Left ventricle myocardium inferior (tissue), 1 donor: ENCODE results near the gene AGAP1. TPM values are rescaled to one million over a fixed set of nuclear protein-coding genes. Genes with fewer than 3 reads are reported as not detected.
A peak's percentile ranks its signal among the peaks of the same experiment; 100 is the strongest.

Experiments
- DNase-seq: peaks from one replicate; pipeline ENCODE4 v3.0.0-alpha.2; 2020
- H3K27ac ChIP-seq: fragments of 200-600 bp; replicated peaks from 2 replicates; pipeline ENCODE4 v1.8.0; 2021
- H3K27me3 ChIP-seq: fragments of 200-600 bp; 2 replicates; pipeline ENCODE4 v1.8.0; 2021; ENCODE audit warnings: low read depth
- H3K36me3 ChIP-seq: fragments of 200-600 bp; 2 replicates; pipeline ENCODE4 v1.8.0; 2021
- H3K4me1 ChIP-seq: fragments of 200-600 bp; 2 replicates; pipeline ENCODE4 v1.8.0; 2021
- H3K4me3 ChIP-seq: fragments of 200-600 bp; 2 replicates; pipeline ENCODE4 v1.8.0; 2021; ENCODE audit warnings: mild to moderate bottlenecking, moderate library complexity
- H3K9me3 ChIP-seq: fragments of 200-600 bp; replicated peaks from 2 replicates; pipeline ENCODE4 v1.8.0; 2021
- intact Hi-C: fragments of 100-400 bp; cut with micrococcal nuclease; formaldehyde crosslinking; loops from one replicate; pipeline ENCODE4 v1.11.0; 2022
- total RNA-seq: library from RNA; stranded (reverse); fragmentation: NEBNext Ultra II Directional; extraction: Animal tissue kit (Norgen Biotek cat#: 25700); gene quantifications from one replicate; pipeline ENCODE4 v1.2.1, GENCODE V29; 2021
- TF ChIP-seq, protein P1 (sequence below): fragments of 200-600 bp; IDR thresholded peaks from 2 replicates; pipeline ENCODE4 v1.8.0; 2021; ENCODE audit warnings: antibody characterized with exemption, mild to moderate bottlenecking, borderline replicate concordance
- donor health status: DM: no; HTN: yes; CAD: no; lungs with severe emphysema.

The AGAP1 gene
- total RNA-seq, 1 donor from 2014 or later: 18.1 TPM

DNA sequence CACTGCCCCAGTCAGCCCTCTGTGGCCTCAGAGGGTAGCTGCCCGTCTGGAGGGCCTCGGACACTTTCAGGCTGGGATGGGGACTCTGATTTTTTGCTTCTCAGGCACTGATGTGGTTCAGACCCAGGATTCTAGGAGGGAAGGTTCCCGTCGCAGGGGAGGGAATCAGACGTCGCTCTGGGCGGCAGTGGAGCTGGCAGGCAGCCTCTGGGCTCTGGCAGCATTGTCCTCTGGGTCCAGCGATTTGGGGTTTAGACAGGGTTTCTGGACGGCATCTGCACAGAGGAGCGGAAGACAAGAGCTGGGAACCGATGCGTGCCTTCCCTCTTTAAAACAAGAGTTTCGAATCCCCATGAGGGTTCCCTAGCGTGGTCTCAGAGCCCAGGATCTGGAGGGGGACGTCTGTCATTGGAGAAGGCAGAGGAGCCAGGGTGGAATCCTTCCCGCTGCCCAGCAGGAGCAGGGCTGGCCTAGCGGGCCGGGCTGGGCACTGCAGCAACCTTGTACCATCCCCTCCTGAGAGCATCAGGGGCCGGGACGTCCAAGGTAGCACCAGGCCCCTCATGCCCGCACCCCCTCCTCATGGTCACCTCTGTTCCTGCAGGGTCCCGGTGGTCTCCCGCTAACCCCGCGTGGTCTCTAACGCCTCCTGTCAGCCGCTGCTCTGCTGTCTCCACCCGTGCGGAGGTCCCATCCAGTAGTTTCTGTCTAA, 246.0 kb downstream of the AGAP1 start:
- no peak for DNase-seq
- Histone ChIP-seq H3K27ac (no peak overlapping the region), H3K9me3 (no peaks in the 10 kb centered on the region), H3K27me3 (no peaks in the 10 kb centered on the region), H3K4me1 (no peaks in the 10 kb centered on the region), H3K36me3 (peaks cover 9% of the 10 kb centered on the region), H3K4me3 (no peak overlapping the region)
- TF ChIP-seq, protein P1, sequence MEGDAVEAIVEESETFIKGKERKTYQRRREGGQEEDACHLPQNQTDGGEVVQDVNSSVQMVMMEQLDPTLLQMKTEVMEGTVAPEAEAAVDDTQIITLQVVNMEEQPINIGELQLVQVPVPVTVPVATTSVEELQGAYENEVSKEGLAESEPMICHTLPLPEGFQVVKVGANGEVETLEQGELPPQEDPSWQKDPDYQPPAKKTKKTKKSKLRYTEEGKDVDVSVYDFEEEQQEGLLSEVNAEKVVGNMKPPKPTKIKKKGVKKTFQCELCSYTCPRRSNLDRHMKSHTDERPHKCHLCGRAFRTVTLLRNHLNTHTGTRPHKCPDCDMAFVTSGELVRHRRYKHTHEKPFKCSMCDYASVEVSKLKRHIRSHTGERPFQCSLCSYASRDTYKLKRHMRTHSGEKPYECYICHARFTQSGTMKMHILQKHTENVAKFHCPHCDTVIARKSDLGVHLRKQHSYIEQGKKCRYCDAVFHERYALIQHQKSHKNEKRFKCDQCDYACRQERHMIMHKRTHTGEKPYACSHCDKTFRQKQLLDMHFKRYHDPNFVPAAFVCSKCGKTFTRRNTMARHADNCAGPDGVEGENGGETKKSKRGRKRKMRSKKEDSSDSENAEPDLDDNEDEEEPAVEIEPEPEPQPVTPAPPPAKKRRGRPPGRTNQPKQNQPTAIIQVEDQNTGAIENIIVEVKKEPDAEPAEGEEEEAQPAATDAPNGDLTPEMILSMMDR: no peak
- intact Hi-C loops: loop anchor here (5.0 kb wide), 1 partner anchor 148 kb away; no protein-coding TSS in a partner anchor

DNA sequence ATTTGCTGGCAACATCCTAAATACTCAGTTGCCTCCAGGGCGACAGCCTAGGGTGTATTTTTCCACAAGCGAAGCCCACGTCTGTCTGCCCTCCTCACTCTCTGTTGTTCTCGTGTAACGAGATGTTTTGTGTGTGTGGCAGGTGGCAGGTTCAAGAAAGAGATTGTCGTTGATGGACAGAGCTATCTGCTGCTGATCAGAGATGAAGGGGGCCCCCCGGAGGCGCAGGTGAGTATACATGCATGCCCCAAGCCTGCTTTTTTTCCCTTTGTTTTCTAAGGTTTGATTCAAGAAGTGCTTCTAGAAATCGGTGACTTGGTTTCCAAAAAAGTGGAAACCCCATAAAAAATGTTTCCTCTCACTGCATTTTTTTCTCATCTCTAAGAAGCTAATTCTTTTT, 247.0 kb downstream of the AGAP1 start:
- Histone ChIP-seq H3K36me3 (peaks cover 10% of the 10 kb centered on the region), H3K4me1 (no peaks in the 10 kb centered on the region), H3K9me3 (no peaks in the 10 kb centered on the region), H3K4me3 (no peak overlapping the region), H3K27ac (no peak overlapping the region), H3K27me3 (no peaks in the 10 kb centered on the region)
- intact Hi-C loops: loop anchor here (5.0 kb wide), 1 partner anchor 149 kb away; no protein-coding TSS in a partner anchor
- TF ChIP-seq, protein P1: peak; percentile 19
- DNase-seq: no peak

DNA sequence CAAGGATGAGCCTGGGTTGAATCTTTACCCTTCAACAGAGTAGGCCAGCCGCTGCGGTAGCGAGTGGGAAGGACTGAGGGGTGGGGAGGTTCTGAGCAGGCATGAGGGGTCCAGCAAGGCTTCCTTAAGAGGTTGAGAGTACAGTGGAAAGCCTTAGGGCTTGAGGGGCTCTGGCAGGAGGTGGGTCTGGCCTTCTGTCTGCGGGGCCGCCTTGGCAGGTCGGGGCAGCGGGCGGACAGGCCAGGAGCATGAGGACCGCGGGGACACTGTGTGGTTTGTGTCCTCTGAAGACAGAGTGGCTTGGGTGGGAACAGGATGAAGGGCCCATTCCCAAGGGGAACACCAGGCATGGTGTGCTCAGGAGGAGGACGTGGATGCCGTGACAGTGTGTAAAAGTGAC, 250.3 kb downstream of the AGAP1 start:
- TF ChIP-seq, protein P1: no peak
- Histone ChIP-seq H3K4me1 (peaks cover 17% of the 10 kb centered on the region), H3K4me3 (no peak overlapping the region), H3K9me3 (no peaks in the 10 kb centered on the region), H3K27ac (no peak overlapping the region), H3K27me3 (no peaks in the 10 kb centered on the region), H3K36me3 (peaks cover 13% of the 10 kb centered on the region)
- intact Hi-C loops: loop anchor here (5.0 kb wide), 1 partner anchor 152 kb away; no protein-coding TSS in a partner anchor
- DNase-seq: no peak

DNA sequence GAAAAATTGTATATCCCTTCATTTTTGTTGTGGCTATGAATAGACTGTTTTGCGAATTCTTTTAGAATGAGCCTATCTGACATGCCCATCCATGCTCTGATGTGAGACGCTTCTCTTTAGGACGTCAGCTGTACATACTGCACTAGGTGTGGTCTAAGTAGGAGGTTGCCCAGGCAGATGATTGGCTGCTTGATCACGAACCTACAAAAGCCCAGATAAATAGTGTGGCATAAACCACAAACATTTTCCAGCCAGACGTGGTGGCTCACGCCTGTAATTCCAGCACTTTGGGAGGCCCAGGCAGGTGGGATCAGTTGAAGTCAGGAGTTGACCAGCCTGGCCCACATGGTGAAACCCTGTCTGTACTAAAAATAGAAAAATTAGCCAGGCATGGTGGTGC, 251.8 kb downstream of the AGAP1 start:
- Histone ChIP-seq H3K4me1 (peaks cover 19% of the 10 kb centered on the region), H3K4me3 (no peak overlapping the region), H3K9me3 (no peaks in the 10 kb centered on the region), H3K36me3 (peaks cover 16% of the 10 kb centered on the region), H3K27ac (no peak overlapping the region), H3K27me3 (no peaks in the 10 kb centered on the region)
- DNase-seq: no peak
- TF ChIP-seq, protein P1: no peak
- intact Hi-C loops: loop anchor here (5.0 kb wide), 1 partner anchor 608 kb away; no protein-coding TSS in a partner anchor

DNA sequence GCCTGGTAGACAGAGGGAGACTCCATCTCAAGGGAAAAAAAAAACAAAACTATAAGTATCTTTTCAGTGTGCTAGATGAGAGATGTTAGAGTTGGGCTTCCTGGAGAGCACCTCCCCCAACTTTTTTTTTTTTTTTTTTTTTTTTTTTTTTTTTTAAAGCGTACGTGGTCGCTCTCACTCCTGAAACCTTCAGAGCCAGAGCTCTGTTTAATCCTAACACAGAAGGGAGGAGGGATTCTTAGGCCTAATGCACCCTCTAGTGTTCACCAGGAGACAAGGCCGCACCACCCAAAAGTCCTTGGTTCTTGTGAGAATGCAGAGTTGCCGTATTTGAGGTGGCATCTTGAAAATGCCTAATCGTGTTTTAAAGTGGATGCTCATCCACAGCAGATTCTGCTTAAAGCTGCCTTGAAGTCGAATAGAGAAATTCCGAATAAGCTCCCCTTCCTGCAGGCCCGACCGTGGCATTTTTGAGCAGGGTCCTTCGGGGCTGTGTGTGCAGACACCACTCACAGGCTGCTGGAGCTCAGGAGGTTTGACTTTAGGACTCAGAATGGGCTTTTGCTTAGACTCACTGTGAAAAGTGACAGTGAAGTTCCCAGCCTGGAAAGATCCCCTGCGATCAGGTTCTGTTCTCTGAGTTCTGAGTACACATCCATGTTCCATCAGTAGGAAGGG, 252.6 kb downstream of the AGAP1 start:
- Histone ChIP-seq H3K27ac (no peak overlapping the region), H3K4me3 (no peak overlapping the region), H3K4me1 (peaks cover 19% of the 10 kb centered on the region), H3K9me3 (no peaks in the 10 kb centered on the region), H3K36me3 (peaks cover 23% of the 10 kb centered on the region), H3K27me3 (no peaks in the 10 kb centered on the region)
- no peak for DNase-seq
- intact Hi-C loops: loop anchor here (5.0 kb wide), 1 partner anchor 609 kb away; no protein-coding TSS in a partner anchor
- TF ChIP-seq, protein P1: peak; percentile 85
